Transverse colon (tissue), 4 donors: ENCODE measurements around the gene NFIA. TPM values are rescaled to one million over a fixed set of nuclear protein-coding genes. Genes with fewer than 3 reads are reported as not detected.
A peak's percentile ranks its signal among the peaks of the same experiment; 100 is the strongest.

Experiments used
- DNase-seq: peaks from one replicate; pipeline ENCODE4 v3.0.0-alpha.2; 2019
- H3K27ac ChIP-seq, 4 donors: fragments of 200-600 bp; sonication (generic); 2 replicates each; pipeline ENCODE4 v1.5.1; 2016 to 2018; ENCODE audit warnings: inconsistent platforms in 4 of 4
- H3K27me3 ChIP-seq: fragments of 200-600 bp; sonication (generic); 2 replicates; pipeline ENCODE4 v1.5.1; 2017; ENCODE audit warnings: inconsistent platforms
- H3K36me3 ChIP-seq, 4 donors: fragments of 200-600 bp; sonication (generic); 2 replicates each; pipeline ENCODE4 v1.5.1; 2017 to 2019; ENCODE audit warnings: inconsistent platforms in 4 of 4
- H3K4me1 ChIP-seq, 4 donors: fragments of 200-600 bp; sonication (generic); 2 replicates each; pipeline ENCODE4 v1.5.1; 2017 to 2020; ENCODE audit warnings: inconsistent platforms in 4 of 4
- H3K4me3 ChIP-seq, 4 donors: fragments of 200-600 bp; sonication (generic); 1 replicate in 1 of 4; 2 replicates in 3 of 4; pipeline versions ENCODE4 v1.5.1 to v1.6.1; 2017 to 2019; ENCODE audit warnings: inconsistent platforms in 4 of 4
- H3K9me3 ChIP-seq, 2 donors: fragments of 200-600 bp; sonication (generic); 2 replicates each; pipeline ENCODE4 v1.5.1; 2017 to 2019; ENCODE audit warnings: inconsistent platforms in 2 of 2
- CTCF ChIP-seq, 5 experiments: fragments of 200-600 bp in 3 of 5; fragments of 450-650 bp in 2 of 5; sonication (generic) in 3 of 5; IDR thresholded peaks; 1 replicate in 2 of 5; 2 replicates in 3 of 5; pipeline ENCODE4 v1.5.1; 2016 to 2017; ENCODE audit warnings: antibody characterized with exemption in 5 of 5, inconsistent platforms in 3 of 5, mild to moderate bottlenecking in 2 of 5, moderate library complexity in 1 of 5
- EP300 ChIP-seq: sonication (generic); formaldehyde crosslinking; IDR thresholded peaks from one replicate; pipeline ENCODE4 v1.6.1; 2017; ENCODE audit warnings: antibody characterized with exemption, low read depth
- POLR2A ChIP-seq: fragments of 450-650 bp; IDR thresholded peaks from one replicate; pipeline ENCODE4 v1.6.1; 2016; ENCODE audit warnings: antibody characterized with exemption, mild to moderate bottlenecking, moderate library complexity
- POLR2AphosphoS5 ChIP-seq, 3 donors: sonication (generic); formaldehyde crosslinking; IDR thresholded peaks; one replicate each; pipeline ENCODE4 v1.6.1; 2016; ENCODE audit warnings: antibody characterized with exemption in 3 of 3
- WGBS, 2 donors: methylation state at CpG; one replicate each; pipeline ENCODE4 v1.1.5; 2018; ENCODE audit warnings: low coverage in 1 of 2; 5-methylcytosine and 5-hydroxymethylcytosine counted together
- in situ Hi-C, 4 donors: fragments of 200-750 bp; cut with MboI; loops; one replicate each; pipeline versions ENCODE4 v1.15.0 to v1.15.1; 2017; ENCODE audit warnings: low sequenced_read_pairs in 3 of 4, low pct_ligation_motif_present in 1 of 4, low pct_unique_long_range_greater_than_20kb in 1 of 4
- intact Hi-C: fragments of 100-400 bp; cut with DNase I; formaldehyde crosslinking; loops from one replicate; pipeline ENCODE4 v1.15.1; 2023; ENCODE audit warnings: low total_unique reads
- total RNA-seq, 4 donors: library from RNA; depleted of rRNA; stranded (reverse); fragments of >200 nt; gene quantifications; one replicate each; pipeline ENCODE4 v1.1.0, GENCODE V29; 2016

The NFIA gene
- total RNA-seq, 4 donors from 2014 or later: 17.3 to 37.2 (median 29.8) TPM

- intact Hi-C loops (no loop called here), in situ Hi-C loops (no loop called here)
- Histone ChIP-seq H3K27me3 (no peaks in the 10 kb centered on the region), H3K4me3 (peak overlapping the region; percentile 14 to 66 (median 55)), H3K4me1 (peaks cover 27 to 48% (median 44%) of the 10 kb centered on the region in 4 donors), H3K9me3 (no peaks in the 10 kb centered on the region), H3K27ac (peak overlapping the region; percentile 93 to 96 (median 94)), H3K36me3 (no peaks in the 10 kb centered on the region)
- peak; percentile 95 for DNase-seq
- WGBS, 2 donors: 3% methylated on average over 16 to 19 of the region's 19 CpGs
- TF ChIP-seq POLR2AphosphoS5 (IDR thresholded peaks at IDR 0.05) (peak; percentile 54 to 72 (median 68)), POLR2A (peak; percentile 60), EP300 (no peak)
Observed at GRCh38 chr1:61077676-61078541, 4.5 kb upstream of the NFIA start.

GRCh38 chr1:61078618-61079295, 3.6 kb upstream of the NFIA start:
- 31% methylated on average over 6 to 7 of the region's 7 CpGs for WGBS, 2 donors
- in situ Hi-C loops (no loop called here), intact Hi-C loops (no loop called here)
- peaks cover 27 to 48% (median 44%) of the 10 kb centered on the region in 4 donors for H3K4me1 ChIP-seq
- no peaks in the 10 kb centered on the region for H3K9me3 ChIP-seq
- no peaks in the 10 kb centered on the region for H3K27me3 ChIP-seq
- no peak for DNase-seq
- H3K36me3 ChIP-seq: no peaks in the 10 kb centered on the region
- TF ChIP-seq POLR2AphosphoS5 (IDR thresholded peaks at IDR 0.05): peak in 1 of 3 donors; percentile 7
- no peak for TF ChIP-seq EP300
- peak overlapping the region in 3 of 4 donors; percentile 52 to 66 (median 58) for H3K4me3 ChIP-seq
- peak overlapping the region; percentile 93 to 96 (median 94) for H3K27ac ChIP-seq

GRCh38 chr1:61079296-61079897, 3.0 kb upstream of the NFIA start:
- H3K36me3 ChIP-seq: no peaks in the 10 kb centered on the region
- H3K27me3 ChIP-seq: no peaks in the 10 kb centered on the region
- peak; percentile 63 for DNase-seq
- H3K4me1 ChIP-seq: peaks cover 27 to 53% (median 45%) of the 10 kb centered on the region in 4 donors
- H3K4me3 ChIP-seq: peak overlapping the region in 1 of 4 donors; percentile 39
- in situ Hi-C loops (no loop called here), intact Hi-C loops (no loop called here)
- peak overlapping the region; percentile 93 to 96 (median 94) for H3K27ac ChIP-seq
- H3K9me3 ChIP-seq: no peaks in the 10 kb centered on the region
- TF ChIP-seq EP300: no peak
- no peak for TF ChIP-seq POLR2A
- no peak for TF ChIP-seq POLR2AphosphoS5 (IDR thresholded peaks at IDR 0.05)
- TF ChIP-seq CTCF (IDR thresholded peaks at IDR 0.05): no peak
- 22 to 25% methylated on average over 4 to 5 of the region's 5 CpGs for WGBS, 2 donors

GRCh38 chr1:61079898-61080336, 2.4 kb upstream of the NFIA start:
- Histone ChIP-seq H3K36me3 (no peaks in the 10 kb centered on the region), H3K27me3 (no peaks in the 10 kb centered on the region), H3K4me1 (peaks cover 27 to 58% (median 47%) of the 10 kb centered on the region in 4 donors), H3K27ac (peak overlapping the region; percentile 93 to 96 (median 94)), H3K4me3 (peak overlapping the region in 3 of 4 donors; percentile 1 to 39 (median 13)), H3K9me3 (no peaks in the 10 kb centered on the region)
- intact Hi-C loops: no loop called here
- WGBS, 2 donors: 2 to 5% methylated on average over 14 of the region's 14 CpGs
- TF ChIP-seq POLR2A (no peak), POLR2AphosphoS5 (IDR thresholded peaks at IDR 0.05) (peak; percentile 68 to 83 (median 74)), EP300 (no peak), CTCF (IDR thresholded peaks at IDR 0.05) (peak in 3 of 5 experiments; percentile 13 to 15 (median 13))
- in situ Hi-C loops: no loop called here
- peak; percentile 82 for DNase-seq
